CD4-positive, alpha-beta T cell treated with Interleukin-6 at 100 ng/mL for 8 hours (primary cell): ENCODE measurements around the gene KRT14.
"Not testable (repeated sequence)": the region's sequence is repeated elsewhere in the genome, so short reads cannot be mapped to it uniquely, and the experiment has no call there.

ENCODE experiments used
- DNase-seq: peaks from one replicate; pipeline ENCODE4 v3.0.0-alpha.2; 2020; ENCODE audit warnings: mixed read lengths, low spot score

KRT14 gene

DNA sequence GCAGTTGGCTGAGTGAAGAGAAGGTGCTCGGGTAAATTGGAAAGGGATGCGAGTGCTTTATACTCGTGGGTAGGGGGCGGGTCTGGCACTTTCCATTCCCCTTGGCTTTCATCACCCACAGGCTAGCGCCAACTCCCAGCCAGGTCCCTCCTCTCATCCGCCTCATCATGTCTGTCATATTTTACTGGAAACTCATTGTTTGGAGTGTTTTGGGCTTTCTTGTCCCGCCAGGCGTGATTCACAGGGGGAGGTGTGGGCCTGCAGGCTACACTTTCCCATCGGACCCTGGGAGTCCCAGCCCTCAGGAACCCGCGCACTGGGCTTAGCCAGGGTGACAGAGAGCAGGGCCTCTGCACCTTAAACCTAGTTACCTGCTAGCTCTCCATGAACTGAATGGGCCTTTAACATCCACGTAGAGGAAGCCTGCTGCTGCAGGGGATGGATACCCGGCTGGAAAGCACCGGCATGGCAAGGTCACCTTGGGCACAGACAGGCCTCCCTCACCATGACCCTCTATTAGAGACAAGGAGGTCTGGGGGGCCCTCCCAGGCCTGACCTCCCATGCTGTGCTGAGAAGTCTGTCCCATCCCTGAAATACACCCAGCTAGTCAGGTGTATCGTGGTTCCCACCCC is at the start of gene KRT14:
Gene KRT14, minus strand, starts transcription at position 33 of the 633 bp plus-strand sequence. CDS start 61 bp downstream, outside the sequence.
- DNase-seq, result no peak

DNA sequence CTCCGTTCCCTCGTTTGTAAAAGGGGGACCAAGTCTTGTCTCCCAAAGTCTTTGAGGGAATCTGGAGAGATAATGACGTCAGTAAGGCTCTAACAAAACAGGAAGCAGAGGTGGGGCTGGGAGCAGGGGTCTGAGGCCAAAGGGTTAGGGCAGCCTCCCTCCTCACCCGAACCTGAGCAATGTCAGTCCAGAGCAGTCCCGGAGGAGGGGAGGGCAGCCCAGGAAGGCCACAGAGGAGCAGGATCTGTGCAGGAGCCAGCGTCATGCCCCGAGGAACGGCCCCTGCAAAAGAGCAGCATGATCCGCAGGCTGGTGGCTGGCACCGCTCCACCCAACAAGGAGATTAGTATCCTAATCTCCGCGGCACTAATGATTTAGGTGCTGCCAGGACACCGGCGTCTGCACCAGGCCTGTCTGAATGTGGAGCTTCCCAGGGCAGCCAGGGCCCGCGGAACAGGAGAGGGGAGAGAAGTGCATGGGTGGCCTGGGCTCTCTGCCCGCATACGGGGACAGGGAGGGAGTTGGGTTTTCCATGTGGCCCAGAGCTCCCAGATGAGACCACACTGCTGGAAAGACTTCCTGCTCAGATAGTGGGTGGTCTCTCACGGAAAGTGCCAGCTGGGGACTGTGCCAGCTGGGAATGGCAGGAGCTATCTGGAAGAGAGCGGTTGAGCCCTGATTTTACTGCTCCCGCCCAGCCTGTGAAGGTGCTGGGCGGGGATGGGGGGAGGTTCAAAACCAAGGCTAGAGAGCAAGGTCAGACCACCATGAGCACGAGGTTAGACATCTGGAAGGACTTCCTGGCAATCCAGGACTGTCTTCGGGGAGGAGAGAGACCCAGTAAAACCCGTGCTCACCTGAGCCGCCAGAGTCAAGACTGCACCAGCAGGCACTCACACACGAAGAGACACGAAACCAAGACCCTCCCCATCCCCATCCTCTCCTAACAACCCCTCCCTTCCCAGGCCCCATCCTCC is 48.7 kb upstream of the KRT14 start:
- no peak for DNase-seq

- no peak for DNase-seq
These were observed 47.9 kb upstream of the KRT14 start for GRCh38 chr17:41634639-41635038.

DNA sequence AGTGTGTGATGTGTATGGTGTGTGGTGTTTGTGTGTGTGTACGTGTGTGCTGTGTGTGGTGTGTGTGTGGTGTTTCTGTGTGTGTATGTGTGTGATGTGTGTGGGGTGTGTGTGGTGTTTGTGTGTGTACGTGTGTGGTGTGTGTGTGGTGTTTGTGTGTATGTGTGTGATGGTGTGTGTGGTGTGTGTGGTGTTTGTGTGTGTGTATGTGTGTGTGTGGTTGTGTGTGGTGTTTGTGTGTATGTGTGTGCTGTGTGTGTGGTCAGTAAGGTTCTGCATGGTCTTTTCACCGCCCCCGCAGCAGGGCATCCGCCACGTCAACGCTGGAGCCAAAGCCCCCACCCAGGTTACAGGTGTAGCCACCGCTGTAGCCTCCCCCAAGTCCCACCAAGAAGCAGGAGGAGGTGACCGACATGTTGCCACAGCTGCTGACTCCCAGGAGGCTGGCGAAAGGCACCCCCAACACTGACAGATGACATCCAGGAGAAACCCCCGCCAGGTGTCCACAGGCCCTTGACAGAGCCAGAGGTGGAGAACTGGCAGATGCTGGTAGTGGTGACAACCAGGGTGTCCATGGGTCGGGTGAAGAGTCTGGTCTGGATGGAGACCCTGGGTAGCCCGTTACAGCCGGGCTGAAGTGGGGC is 47.0 kb upstream of the KRT14 start:
- DNase-seq, result no peak

- no peak for DNase-seq
These were observed 45.9 kb upstream of the KRT14 start for GRCh38 chr17:41632482-41633105.

GRCh38 chr17:41631898-41632285 is 45.2 kb upstream of the KRT14 start:
- DNase-seq, result no peak

DNA sequence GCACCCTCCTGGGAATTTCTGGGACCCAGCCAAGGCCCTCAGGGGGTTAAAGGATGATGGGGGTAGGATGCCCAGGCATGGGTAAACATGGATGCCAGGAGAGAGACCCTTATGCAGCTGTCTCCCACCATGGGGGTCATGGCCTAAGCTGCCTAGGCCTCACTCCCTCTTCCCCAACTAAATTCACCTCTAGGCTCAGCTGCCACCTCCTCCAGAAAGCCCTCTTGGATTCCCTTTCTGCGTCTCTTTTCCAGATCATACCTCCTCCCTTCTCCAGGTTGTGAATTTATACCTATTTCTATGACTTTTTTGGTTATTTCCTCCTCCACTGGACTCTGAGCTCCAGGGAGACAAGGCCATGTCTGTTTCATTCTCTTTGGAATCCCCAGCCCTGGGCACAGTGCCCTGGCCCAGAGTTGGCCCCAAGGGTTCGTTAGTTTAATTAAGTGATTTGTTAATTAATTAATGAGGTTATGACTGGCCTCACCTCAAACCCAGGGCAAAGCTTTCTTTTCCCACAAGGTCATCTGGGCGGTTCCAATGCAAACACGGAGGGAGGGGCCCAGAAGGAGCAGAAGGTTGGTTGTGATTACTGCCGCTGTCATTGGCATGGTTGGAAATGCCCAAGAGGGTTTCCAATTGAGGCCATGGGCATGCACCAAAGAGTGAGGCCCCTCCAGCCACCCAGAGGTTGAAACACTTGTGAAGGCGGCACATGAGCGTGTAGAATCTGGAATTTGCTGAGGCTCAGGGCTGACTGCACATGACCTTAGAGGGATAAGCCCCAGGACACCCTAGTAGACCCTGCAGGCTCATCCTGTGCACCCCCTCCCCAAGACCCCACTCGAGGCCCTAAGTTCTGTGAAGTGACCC is 44.6 kb upstream of the KRT14 start:
- DNase-seq, result no peak

- DNase-seq, result no peak
These were observed 43.4 kb upstream of the KRT14 start for GRCh38 chr17:41629826-41630670.

GRCh38 chr17:41629316-41629715 is 42.6 kb upstream of the KRT14 start:
- DNase-seq, result no peak

DNA sequence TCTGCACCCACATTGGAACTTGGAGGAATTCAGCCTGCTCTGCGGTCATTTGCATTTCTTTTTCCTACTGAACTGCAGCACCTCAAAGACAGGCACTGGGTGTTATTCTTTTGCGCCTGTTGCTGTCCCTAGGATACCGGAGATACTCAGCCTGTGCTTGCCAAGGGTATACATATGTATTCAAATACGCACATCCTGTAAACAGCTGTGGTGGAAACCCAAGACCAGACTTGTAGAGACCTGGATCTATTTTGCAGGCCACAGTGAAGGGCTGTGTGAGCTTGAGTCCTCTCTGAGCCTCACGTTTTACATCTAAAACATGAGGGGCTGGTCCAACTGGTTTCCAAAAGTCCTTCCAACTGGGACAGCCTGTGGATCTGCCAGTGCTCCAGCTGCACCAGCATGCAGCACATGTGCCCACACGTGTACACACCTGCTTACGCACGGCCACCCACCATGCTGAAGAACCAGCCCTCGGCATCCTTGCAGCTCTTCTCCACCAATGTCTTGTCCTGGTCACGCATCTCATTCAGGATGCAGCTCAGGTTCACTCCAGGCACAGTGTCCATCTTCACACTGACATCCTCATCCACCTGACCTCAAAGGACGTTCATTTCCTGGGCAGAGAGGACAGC is 42.0 kb upstream of the KRT14 start:
- not testable (repeated sequence) for DNase-seq

GRCh38 chr17:41628073-41628370 is 41.3 kb upstream of the KRT14 start:
- not testable (repeated sequence) for DNase-seq

GRCh38 chr17:41627316-41628072 is 40.8 kb upstream of the KRT14 start:
- DNase-seq, result no peak

DNA sequence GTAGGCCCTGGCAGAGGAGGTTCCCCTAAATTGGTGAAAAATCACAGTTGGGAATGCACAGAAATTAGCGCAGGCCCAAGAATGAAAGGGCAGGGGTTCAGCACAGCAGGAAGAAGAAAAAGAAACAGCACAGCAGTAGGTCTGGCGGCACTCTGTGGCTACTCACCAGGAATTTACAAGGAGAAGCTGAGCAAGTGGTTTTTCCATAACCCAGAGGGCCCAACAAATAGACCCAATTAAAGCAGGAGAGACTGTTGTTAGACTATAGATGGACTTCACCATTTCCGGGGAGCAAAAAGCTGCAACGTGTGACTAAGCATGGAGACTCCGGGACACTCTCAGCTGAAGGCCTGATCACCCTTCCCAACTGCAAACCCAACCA is 40.2 kb upstream of the KRT14 start:
- not testable (repeated sequence) for DNase-seq

DNA sequence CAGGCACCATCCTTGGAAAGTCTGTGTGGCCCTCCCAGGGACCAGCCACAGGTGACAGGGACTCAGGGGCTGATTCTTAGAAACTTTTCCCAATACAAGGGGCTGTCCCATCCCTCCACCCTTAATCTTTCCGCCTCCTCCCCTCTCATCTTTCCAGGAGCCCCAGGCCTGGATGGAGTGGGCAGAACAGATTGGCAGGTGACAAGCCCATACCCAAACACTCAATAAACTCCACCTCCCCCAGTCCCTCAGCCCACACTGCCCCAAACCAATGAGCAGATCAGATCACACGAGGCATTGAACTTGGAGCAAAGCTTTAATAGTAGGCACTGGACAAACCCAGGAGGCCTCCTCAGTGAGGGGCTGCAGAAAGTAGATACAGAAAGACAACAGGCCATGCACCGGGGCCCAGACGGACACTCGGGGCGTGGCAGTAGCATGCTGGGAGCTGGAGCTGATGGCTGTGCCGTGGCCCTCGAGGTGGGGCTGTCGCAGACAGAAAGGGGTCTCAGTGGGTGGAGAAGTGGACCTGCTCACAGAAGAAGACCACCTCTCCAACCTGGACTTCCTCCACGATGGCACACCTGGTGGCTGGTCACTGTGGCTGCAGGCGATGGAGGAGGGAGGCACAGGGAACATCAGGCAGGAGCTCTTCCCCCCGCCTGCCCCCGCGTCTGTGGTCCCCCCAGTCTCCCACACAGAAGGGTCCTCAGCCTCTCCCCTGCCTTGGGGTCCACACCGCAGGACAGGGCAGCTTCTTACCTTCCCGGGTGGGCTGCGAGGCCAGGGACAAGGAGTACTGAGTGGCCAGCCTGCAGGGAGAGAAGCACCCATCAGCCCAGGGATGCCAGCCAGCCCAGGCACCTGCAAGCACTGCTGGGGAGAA is 39.6 kb upstream of the KRT14 start:
- not testable (repeated sequence) for DNase-seq

GRCh38 chr17:41625602-41626001 is 38.9 kb upstream of the KRT14 start:
- no peak for DNase-seq

DNA sequence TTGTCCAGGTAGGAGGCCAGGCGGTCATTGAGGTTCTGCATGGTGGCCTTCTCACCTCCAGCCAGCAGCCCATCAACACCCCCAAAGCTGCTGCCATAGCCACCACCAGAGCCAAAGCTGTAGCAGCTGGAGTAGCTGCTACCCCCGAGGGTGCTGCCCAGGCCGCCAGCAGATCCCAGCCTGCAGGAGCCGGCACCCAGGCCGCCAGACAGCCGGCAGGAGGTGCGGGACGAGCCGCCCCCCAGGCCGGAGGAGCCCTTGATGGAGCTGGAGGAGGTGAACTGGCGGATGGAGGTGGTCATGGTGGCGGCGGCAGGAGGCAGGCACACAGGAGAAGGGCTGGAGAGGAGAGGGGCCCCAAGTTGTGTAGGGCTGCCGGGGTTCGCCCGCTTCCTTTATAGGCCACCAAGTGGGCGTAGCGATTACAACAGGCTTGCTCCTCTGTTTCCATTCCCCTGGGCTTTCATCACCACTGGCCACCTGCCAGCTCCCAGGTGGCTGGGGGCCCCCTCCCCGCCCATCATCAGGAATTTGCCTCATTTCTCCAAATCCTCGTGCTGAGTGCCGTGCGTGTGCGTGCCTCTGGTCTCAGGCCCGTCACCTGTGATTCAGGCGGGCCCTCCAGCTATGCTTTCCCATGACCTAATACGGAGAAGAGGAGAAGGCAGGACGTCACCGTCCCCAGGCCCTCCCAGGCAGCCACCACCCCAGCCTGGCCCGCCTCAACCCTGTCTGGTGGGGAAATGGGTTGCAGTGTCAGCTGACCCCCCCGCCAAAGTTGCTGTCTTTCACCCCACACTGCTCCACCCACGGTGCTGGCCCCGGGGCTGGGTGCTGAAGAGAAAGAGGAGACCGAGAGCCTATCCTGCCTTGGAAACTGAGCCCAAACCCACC is 37.8 kb upstream of the KRT14 start, which contains the start of gene KRT17:
Gene KRT17, minus strand, starts transcription at position 368 of the 894 bp plus-strand sequence. Its CDS starts 66 bp downstream, at position 302.
- DNase-seq, result no peak
